ENCODE measurements around the gene SH3BP4. TPM values are rescaled to one million over a fixed set of nuclear protein-coding genes. Genes with fewer than 3 reads are reported as not detected.

SH3BP4 gene
- total and polyA plus RNA-seq, 2 of the 8 experiments (the other 6 are each of a cell fraction or from before 2014, with no cell fraction given), result 28.3 to 35.4 TPM

DNA sequence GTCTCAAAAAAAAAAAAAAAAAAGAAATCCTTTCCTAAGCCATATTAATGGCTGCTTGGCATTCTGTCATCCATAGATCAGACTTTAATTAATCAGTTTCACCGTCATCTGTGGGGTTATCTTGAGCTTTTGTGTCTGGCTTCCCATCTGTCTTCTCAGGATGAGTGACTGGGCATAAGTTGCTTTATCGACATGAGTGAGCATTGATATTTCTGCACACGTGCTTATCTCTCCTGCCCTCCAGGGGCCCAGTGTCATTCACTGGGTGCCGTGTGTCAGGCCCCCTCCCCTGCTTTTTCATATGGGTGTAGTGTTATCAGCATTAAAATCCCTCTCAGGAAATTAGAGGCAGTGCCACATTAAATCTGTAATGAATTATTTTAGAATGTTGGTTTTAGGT lies 65.6 kb downstream of the SH3BP4 start:
- Histone ChIP-seq H3K4me3 (ENCODE audit: extremely low read depth in 1 of 4, insufficient read depth in 2 of 4, low read depth in 3 of 4, low read length in 4 of 4) (no peak overlapping the region), H2BK15ac (ENCODE audit: low read length) (no peak overlapping the region), H3K79me2 (ENCODE audit: control insufficient read depth in 1 of 2, insufficient read depth in 2 of 2, low read length in 2 of 2) (peaks cover 0 to 63% of the 10 kb centered on the region in 2 experiments; a peak in 3 of 4 replicates), H3K79me1 (ENCODE audit: low read depth, low read length) (peaks cover 15% of the 10 kb centered on the region), H2AFZ (ENCODE audit: low read length) (no peak overlapping the region), H3K27me3 (replicated peaks in 1 of 4; ENCODE audit: control insufficient read depth in 3 of 4, extremely low read depth in 1 of 4, insufficient read depth in 3 of 4, low read length in 3 of 4) (no peaks in the 10 kb centered on the region), H4K91ac (replicated peaks; ENCODE audit: insufficient read length, low read length) (no peak overlapping the region), H2BK120ac (replicated peaks; ENCODE audit: low read depth, low read length) (no peak overlapping the region), H3K14ac (ENCODE audit: insufficient read length) (no peak overlapping the region), H3K27ac (ENCODE audit: low read depth, low read length) (no peak overlapping the region), H3K4me1 (replicated peaks in 1 of 4; ENCODE audit: control insufficient read depth in 3 of 4, insufficient read depth in 4 of 4, low read length in 3 of 4) (peaks cover 0 to 10% (median 3%) of the 10 kb centered on the region in 4 experiments; a peak in 4 of 7 replicates), H3K9ac (replicated peaks in 1 of 4; ENCODE audit: extremely low read depth in 1 of 4, low read depth in 3 of 4, low read length in 3 of 4) (no peak overlapping the region), H3K4ac (replicated peaks; ENCODE audit: insufficient read length, low read depth, low read length) (no peak overlapping the region), H3K36me3 (ENCODE audit: control insufficient read depth in 2 of 4, insufficient read depth in 4 of 4, low read length in 3 of 4) (peaks cover 0 to 2% (median 0%) of the 10 kb centered on the region in 4 experiments; a peak in 2 of 8 replicates), H3K18ac (ENCODE audit: extremely low read depth, low read length) (no peak overlapping the region), H3K9me3 (ENCODE audit: insufficient read depth in 2 of 2, low read depth in 1 of 2, low read length in 1 of 2) (peaks cover 4 to 5% of the 10 kb centered on the region in 2 experiments; a peak in 1 of 4 replicates), H4K20me1 (replicated peaks in 1 of 2; ENCODE audit: control insufficient read depth in 1 of 2, insufficient read depth in 2 of 2, low read length in 2 of 2) (peaks cover 4 to 11% of the 10 kb centered on the region in 2 experiments), H4K5ac (ENCODE audit: insufficient read length, low read depth, low read length) (no peak overlapping the region), H2BK12ac (ENCODE audit: low read depth, low read length) (no peak overlapping the region), H2BK20ac (ENCODE audit: low read length) (no peak overlapping the region), H3K4me2 (ENCODE audit: insufficient read depth in 1 of 2, low read depth in 2 of 2, low read length in 2 of 2) (no peak overlapping the region), H3K56ac (replicated peaks; ENCODE audit: insufficient read length, low read depth, low read length) (no peak overlapping the region), H4K8ac (ENCODE audit: extremely low read depth, insufficient read depth, low read length) (no peak overlapping the region), H2AK5ac (ENCODE audit: low read depth, low read length) (no peak overlapping the region), H3K23me2 (ENCODE audit: low read depth, low read length) (no peaks in the 10 kb centered on the region), H2BK5ac (ENCODE audit: low read depth, low read length) (no peak overlapping the region), H3K23ac (ENCODE audit: insufficient read length) (no peak overlapping the region)
- FAIRE-seq (no peak), DNase-seq (ENCODE audit: low read depth in 1 of 2, low spot score in 2 of 2) (no peak)
- POLR2A ChIA-PET (ENCODE audit: partially characterized antibody), result no interaction called here
- CTCF ChIA-PET (ENCODE audit: partially characterized antibody), result interaction anchor here (1.4 kb wide), 1 partner anchor 12 kb away, joined by 3 read pairs; no protein-coding TSS in a partner anchor
- WGBS, 2 experiments (ENCODE audit: extremely low coverage in 1 of 2, insufficient coverage in 1 of 2, insufficient read length in 1 of 2, insufficient replicate concordance in 2 of 2, low coverage in 1 of 2, low lambda C conversion rate in 2 of 2, missing lambda C conversion rate in 1 of 2), result 89% methylated on average over 4 of the region's 4 CpGs; no CpG with 5 or more reads in 1 of the 2 experiments
- TF ChIP-seq, protein P1, sequence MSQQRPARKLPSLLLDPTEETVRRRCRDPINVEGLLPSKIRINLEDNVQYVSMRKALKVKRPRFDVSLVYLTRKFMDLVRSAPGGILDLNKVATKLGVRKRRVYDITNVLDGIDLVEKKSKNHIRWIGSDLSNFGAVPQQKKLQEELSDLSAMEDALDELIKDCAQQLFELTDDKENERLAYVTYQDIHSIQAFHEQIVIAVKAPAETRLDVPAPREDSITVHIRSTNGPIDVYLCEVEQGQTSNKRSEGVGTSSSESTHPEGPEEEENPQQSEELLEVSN (IDR thresholded peaks at IDR 0.05), result no peak
- TF ChIP-seq RAD21 (IDR thresholded peaks at IDR 0.05 in 1 of 2, conservative IDR thresholded peaks at IDR 0.05 in 1 of 2; ENCODE audit: low read depth in 2 of 2, low read length in 2 of 2) (no peak), YY1 (IDR thresholded peaks at IDR 0.05; ENCODE audit: low read depth, low read length) (no peak), SUZ12 (IDR thresholded peaks at IDR 0.05; ENCODE audit: low read length) (no peak), CREB1 (IDR thresholded peaks at IDR 0.05) (no peak), CBX5 (IDR thresholded peaks at IDR 0.05; ENCODE audit: low read depth, low read length) (no peak), CTBP2 (IDR thresholded peaks at IDR 0.05; ENCODE audit: borderline replicate concordance, insufficient read depth, insufficient read length, low read length) (no peak), JUN (IDR thresholded peaks at IDR 0.05; ENCODE audit: low read depth, low read length) (no peak), SRF (IDR thresholded peaks at IDR 0.05; ENCODE audit: low read depth, low read length) (no peak), NANOG (IDR thresholded peaks at IDR 0.05; ENCODE audit: insufficient read depth, low read depth, low read length, poor library complexity, severe bottlenecking) (no peak)
- TF ChIP-seq, protein P2, sequence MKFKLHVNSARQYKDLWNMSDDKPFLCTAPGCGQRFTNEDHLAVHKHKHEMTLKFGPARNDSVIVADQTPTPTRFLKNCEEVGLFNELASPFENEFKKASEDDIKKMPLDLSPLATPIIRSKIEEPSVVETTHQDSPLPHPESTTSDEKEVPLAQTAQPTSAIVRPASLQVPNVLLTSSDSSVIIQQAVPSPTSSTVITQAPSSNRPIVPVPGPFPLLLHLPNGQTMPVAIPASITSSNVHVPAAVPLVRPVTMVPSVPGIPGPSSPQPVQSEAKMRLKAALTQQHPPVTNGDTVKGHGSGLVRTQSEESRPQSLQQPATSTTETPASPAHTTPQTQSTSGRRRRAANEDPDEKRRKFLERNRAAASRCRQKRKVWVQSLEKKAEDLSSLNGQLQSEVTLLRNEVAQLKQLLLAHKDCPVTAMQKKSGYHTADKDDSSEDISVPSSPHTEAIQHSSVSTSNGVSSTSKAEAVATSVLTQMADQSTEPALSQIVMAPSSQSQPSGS (IDR thresholded peaks at IDR 0.05; ENCODE audit: low read length), result no peak
